ENCODE results near the gene ZNF28.
"Not testable (repeated sequence)": the region's sequence is repeated elsewhere in the genome, so short reads cannot be mapped to it uniquely, and the experiment has no call there.

Gene ZNF28

GRCh38 chr19:52821204-52821960 is at the start of gene ZNF28:
Gene ZNF28 (minus strand): TSS chr19:52821633. CDS start chr19:52817958, 3,675 bp downstream.
- peak; percentile 73 for DNase-seq

- DNase-seq: not testable (repeated sequence)
Measured at GRCh38 chr19:52868031-52868430, 46.6 kb upstream of the ZNF28 start.

GRCh38 chr19:52857378-52858191 is 36.2 kb upstream of the ZNF28 start, which contains the start of gene ZNF468:
Gene ZNF468 (minus strand): TSS chr19:52857619. CDS start chr19:52854272, 3,347 bp downstream.
- DNase-seq: peak; percentile 54

- DNase-seq: not testable (repeated sequence)
Measured at GRCh38 chr19:52856540-52857377, 35.3 kb upstream of the ZNF28 start.

- not testable (repeated sequence) for DNase-seq
Measured at GRCh38 chr19:52847352-52847751, 25.9 kb upstream of the ZNF28 start.

- DNase-seq: not testable (repeated sequence)
Measured at GRCh38 chr19:52840825-52841465, 19.5 kb upstream of the ZNF28 start.

- not testable (repeated sequence) for DNase-seq
Measured at GRCh38 chr19:52834289-52834688, 12.9 kb upstream of the ZNF28 start.

GRCh38 chr19:52833541-52833940 is 12.1 kb upstream of the ZNF28 start:
- not testable (repeated sequence) for DNase-seq

- not testable (repeated sequence) for DNase-seq
Measured at GRCh38 chr19:52829866-52830265, 8.4 kb upstream of the ZNF28 start.

- DNase-seq: no peak
Measured at GRCh38 chr19:52825765-52826164, 4.3 kb upstream of the ZNF28 start.

- no peak for DNase-seq
Measured at GRCh38 chr19:52823676-52824075, 2.2 kb upstream of the ZNF28 start.

GRCh38 chr19:52820472-52821203 is 795 bp downstream of the ZNF28 start:
- peak; percentile 25 for DNase-seq

GRCh38 chr19:52809801-52810200 is 11.6 kb downstream of the ZNF28 start:
- no peak for DNase-seq

GRCh38 chr19:52799950-52800640 is 21.3 kb downstream of the ZNF28 start:
- not testable (repeated sequence) for DNase-seq

GRCh38 chr19:52789440-52789839 is 32.0 kb downstream of the ZNF28 start:
- no peak for DNase-seq

GRCh38 chr19:52786464-52787354 is 34.7 kb downstream of the ZNF28 start, which contains the start of gene ZNF600:
Gene ZNF600 (minus strand): TSS chr19:52786791. CDS start chr19:52778888, 7,903 bp downstream.
- DNase-seq: peak; percentile 56

- DNase-seq: no peak
Measured at GRCh38 chr19:52786078-52786463, 35.4 kb downstream of the ZNF28 start.

- DNase-seq: no peak
Measured at GRCh38 chr19:52785506-52785905, 35.9 kb downstream of the ZNF28 start.

- DNase-seq: not testable (repeated sequence)
Measured at GRCh38 chr19:52782864-52783263, 38.6 kb downstream of the ZNF28 start.

- DNase-seq: peak; percentile 22
Measured at GRCh38 chr19:52778811-52779210, 42.6 kb downstream of the ZNF28 start.
